ENCODE measurements around the gene UBE2E3. TPM values are rescaled to one million over a fixed set of nuclear protein-coding genes. Genes with fewer than 3 reads are reported as not detected.

Gene UBE2E3
- total and polyA plus RNA-seq, 2 donors from 2014 or later: 78.7 to 86.9 TPM

DNA sequence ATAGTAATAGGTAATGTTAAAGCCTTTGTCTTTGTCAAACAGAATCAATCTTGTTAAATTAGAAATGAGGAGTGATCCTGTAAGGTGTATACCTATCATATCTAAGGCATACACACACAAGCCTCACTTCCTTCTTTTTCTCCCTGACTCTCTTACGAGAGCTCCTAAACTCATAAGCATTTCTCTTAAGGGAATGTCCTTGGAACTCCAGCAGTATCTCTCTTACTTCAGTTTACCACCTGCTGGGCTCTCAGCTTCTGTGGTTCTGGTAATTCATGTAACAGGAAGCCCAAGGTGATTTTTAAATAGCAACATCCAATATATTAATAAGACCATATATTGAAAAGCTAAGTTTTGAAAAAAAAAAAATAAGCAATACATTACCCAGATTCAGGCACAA, 85.9 kb downstream of the UBE2E3 start:
- FAIRE-seq (no peak), DNase-seq (no peak)
- H3K9ac ChIP-seq (ENCODE audit: low read length in 3 of 3): no peak overlapping the region
- H3K36me3 ChIP-seq (ENCODE audit: control insufficient read depth in 2 of 3, insufficient read depth in 3 of 3, low read length in 3 of 3): peaks cover 0 to 3% (median 0%) of the 10 kb centered on the region in 3 donors
- no peak overlapping the region for H3K4me3 ChIP-seq (ENCODE audit: low read length in 3 of 3)
- H3K4me1 ChIP-seq (ENCODE audit: control insufficient read depth in 2 of 3, insufficient read depth in 2 of 3, low read depth in 1 of 3, low read length in 3 of 3): no peaks in the 10 kb centered on the region
- H3K9me3 ChIP-seq (ENCODE audit: control insufficient read depth in 2 of 3, insufficient read depth in 1 of 3, low read length in 3 of 3): no peaks in the 10 kb centered on the region
- H3K27me3 ChIP-seq (ENCODE audit: control insufficient read depth, insufficient read depth, low read length): no peaks in the 10 kb centered on the region
- intact Hi-C loops (cut with DNase I): no loop called here
- TF ChIP-seq, protein P1, sequence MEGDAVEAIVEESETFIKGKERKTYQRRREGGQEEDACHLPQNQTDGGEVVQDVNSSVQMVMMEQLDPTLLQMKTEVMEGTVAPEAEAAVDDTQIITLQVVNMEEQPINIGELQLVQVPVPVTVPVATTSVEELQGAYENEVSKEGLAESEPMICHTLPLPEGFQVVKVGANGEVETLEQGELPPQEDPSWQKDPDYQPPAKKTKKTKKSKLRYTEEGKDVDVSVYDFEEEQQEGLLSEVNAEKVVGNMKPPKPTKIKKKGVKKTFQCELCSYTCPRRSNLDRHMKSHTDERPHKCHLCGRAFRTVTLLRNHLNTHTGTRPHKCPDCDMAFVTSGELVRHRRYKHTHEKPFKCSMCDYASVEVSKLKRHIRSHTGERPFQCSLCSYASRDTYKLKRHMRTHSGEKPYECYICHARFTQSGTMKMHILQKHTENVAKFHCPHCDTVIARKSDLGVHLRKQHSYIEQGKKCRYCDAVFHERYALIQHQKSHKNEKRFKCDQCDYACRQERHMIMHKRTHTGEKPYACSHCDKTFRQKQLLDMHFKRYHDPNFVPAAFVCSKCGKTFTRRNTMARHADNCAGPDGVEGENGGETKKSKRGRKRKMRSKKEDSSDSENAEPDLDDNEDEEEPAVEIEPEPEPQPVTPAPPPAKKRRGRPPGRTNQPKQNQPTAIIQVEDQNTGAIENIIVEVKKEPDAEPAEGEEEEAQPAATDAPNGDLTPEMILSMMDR (IDR thresholded peaks at IDR 0.05; ENCODE audit: borderline replicate concordance, extremely low read depth, insufficient read depth): no peak
- H3K27ac ChIP-seq (ENCODE audit: low read depth in 2 of 2, low read length in 2 of 2): no peak overlapping the region

DNA sequence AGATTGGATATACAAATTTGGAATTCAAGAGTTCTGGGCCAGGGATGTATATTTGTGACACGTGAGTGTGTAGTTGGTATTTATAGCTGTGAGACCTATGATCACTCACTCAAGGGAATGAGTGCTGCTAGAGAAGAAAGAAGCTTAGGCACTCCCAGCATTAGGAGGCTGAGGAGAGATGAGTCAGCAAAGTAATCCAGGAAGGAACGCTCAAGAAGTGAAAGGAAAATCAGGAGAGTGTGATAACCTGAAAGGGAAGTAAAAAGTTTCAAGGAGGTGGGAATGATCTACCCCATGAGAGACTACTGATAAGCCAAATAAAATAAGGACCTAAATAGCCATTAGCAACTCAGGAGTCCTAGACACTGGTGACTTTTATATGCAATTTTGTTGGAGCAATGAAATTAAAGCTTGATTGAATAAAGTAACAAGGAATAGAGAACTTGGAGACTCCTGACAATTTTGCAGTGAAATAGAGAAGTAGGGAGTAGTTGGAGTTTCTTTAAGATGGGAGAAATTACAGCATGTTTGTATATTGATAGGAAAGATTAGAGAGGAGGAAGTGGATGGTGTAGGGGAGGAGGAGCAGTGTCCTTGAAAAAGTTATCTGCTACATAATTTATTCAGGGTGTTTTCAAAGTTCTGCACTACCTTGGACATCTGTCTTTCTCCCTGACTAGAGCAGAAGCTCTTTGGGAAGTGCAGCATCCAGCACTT, 89.9 kb downstream of the UBE2E3 start:
- H3K4me3 ChIP-seq (ENCODE audit: low read length in 3 of 3): no peak overlapping the region
- H3K36me3 ChIP-seq (ENCODE audit: control insufficient read depth in 2 of 3, insufficient read depth in 3 of 3, low read length in 3 of 3): no peaks in the 10 kb centered on the region
- H3K27me3 ChIP-seq (ENCODE audit: control insufficient read depth, insufficient read depth, low read length): no peaks in the 10 kb centered on the region
- FAIRE-seq (no peak), DNase-seq (no peak)
- intact Hi-C loops (cut with DNase I): no loop called here
- H3K9me3 ChIP-seq (ENCODE audit: control insufficient read depth in 2 of 3, insufficient read depth in 1 of 3, low read length in 3 of 3): no peaks in the 10 kb centered on the region
- H3K4me1 ChIP-seq (ENCODE audit: control insufficient read depth in 2 of 3, insufficient read depth in 2 of 3, low read depth in 1 of 3, low read length in 3 of 3): no peaks in the 10 kb centered on the region
- H3K27ac ChIP-seq (ENCODE audit: low read depth in 2 of 2, low read length in 2 of 2): no peak overlapping the region
- TF ChIP-seq, protein P1 (IDR thresholded peaks at IDR 0.05; ENCODE audit: borderline replicate concordance, extremely low read depth, insufficient read depth): no peak
- H3K9ac ChIP-seq (ENCODE audit: low read length in 3 of 3): no peak overlapping the region

DNA sequence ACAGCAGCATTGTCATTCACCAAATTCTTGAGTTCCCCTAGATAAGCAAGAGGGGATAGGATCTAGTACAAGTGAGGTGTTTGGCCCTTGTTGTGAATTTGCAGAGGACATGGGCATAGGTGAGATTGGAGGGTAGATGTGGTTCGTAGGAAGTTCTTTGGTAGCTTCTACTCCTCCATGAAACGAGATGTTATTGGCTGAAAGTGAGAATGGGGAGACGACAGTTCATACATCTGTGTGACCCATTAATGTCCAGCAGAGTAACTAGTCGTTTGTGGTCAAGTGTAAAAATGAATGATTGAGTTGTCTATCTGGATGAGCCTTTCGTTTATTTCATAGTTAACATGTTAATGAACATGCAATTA, 90.4 kb downstream of the UBE2E3 start:
- Histone ChIP-seq H3K27me3 (ENCODE audit: control insufficient read depth, insufficient read depth, low read length) (no peaks in the 10 kb centered on the region), H3K4me3 (ENCODE audit: low read length in 3 of 3) (no peak overlapping the region), H3K9me3 (ENCODE audit: control insufficient read depth in 2 of 3, insufficient read depth in 1 of 3, low read length in 3 of 3) (no peaks in the 10 kb centered on the region), H3K9ac (ENCODE audit: low read length in 3 of 3) (no peak overlapping the region), H3K27ac (ENCODE audit: low read depth in 2 of 2, low read length in 2 of 2) (no peak overlapping the region), H3K36me3 (ENCODE audit: control insufficient read depth in 2 of 3, insufficient read depth in 3 of 3, low read length in 3 of 3) (no peaks in the 10 kb centered on the region), H3K4me1 (ENCODE audit: control insufficient read depth in 2 of 3, insufficient read depth in 2 of 3, low read depth in 1 of 3, low read length in 3 of 3) (no peaks in the 10 kb centered on the region)
- intact Hi-C loops (cut with DNase I): no loop called here
- no peak for FAIRE-seq
- no peak for DNase-seq
- TF ChIP-seq, protein P1 (IDR thresholded peaks at IDR 0.05; ENCODE audit: borderline replicate concordance, extremely low read depth, insufficient read depth): no peak
